GM12878 (cell line): ENCODE data around the gene DIP2A. TPM values are rescaled to one million over a fixed set of nuclear protein-coding genes. Genes with fewer than 3 reads are reported as not detected.
"Not testable (repeated sequence)": the region's sequence is repeated elsewhere in the genome, so short reads cannot be mapped to it uniquely, and the experiment has no call there.

Experiments used
- ATAC-seq: fragments of 200-7000 bp; cut with Tn5 transposase; 3 replicates; pipeline ENCODE4 v1.9.1; 2020; ENCODE audit warnings: mild to moderate bottlenecking, moderate library complexity
- BruUV-seq: library from RNA; stranded (reverse); fragments of 400-500 nt; replicated peaks from 2 replicates; lab custom pipeline; 2021; lab: Mats Ljungman, UMichigan
- CTCF ChIA-PET: fragments of 300-600 bp; sonication (Branson Sonifier 250); formaldehyde crosslinking; extraction: SDS; loops from one replicate; lab custom pipeline; 2021; ENCODE audit warnings: inconsistent platforms; lab: Yijun Ruan, JAX
- POLR2A ChIA-PET: fragments of 350-600 bp; formaldehyde crosslinking; extraction: SDS; loops from one replicate; lab custom pipeline; 2021; ENCODE audit warnings: inconsistent platforms; lab: Charles Lee
- RAD21 ChIA-PET: fragments of 300-600 bp; sonication (Branson Sonifier 250); formaldehyde crosslinking; loops from one replicate; lab custom pipeline; 2023; ENCODE audit warnings: antibody characterized with exemption; ENCODE audit not compliant: unreplicated experiment; lab: Charles Lee
- SMC1A ChIA-PET: fragments of 300-600 bp; sonication (Branson Sonifier 250); formaldehyde crosslinking; loops from one replicate; lab custom pipeline; 2023; ENCODE audit not compliant: unreplicated experiment, uncharacterized antibody; lab: Charles Lee
- DNase-seq: peaks from one replicate; pipeline ENCODE4 v3.0.0-alpha.2; 2011; ENCODE audit warnings: low read depth, low spot score
- FAIRE-seq: peaks from 3 replicates; lab custom pipeline; 2011; peaks lifted over from hg19 to GRCh38; lab: Jason Lieb, UNC
- H2AFZ ChIP-seq: 2 replicates; pipeline ENCODE4 v1.6.0; 2011; ENCODE audit warnings: low read depth, low read length, control low read depth; ENCODE audit not compliant: control insufficient read depth
- H3K27ac ChIP-seq: 2 replicates; pipeline ENCODE4 v1.5.1; 2011; ENCODE audit warnings: control low read depth; ENCODE audit not compliant: control insufficient read depth, insufficient read depth
- H3K27me3 ChIP-seq, 2 experiments: replicated peaks in 1 of 2; 2 replicates each; pipeline versions ENCODE4 v1.6.0 to v1.6.1; 2011; ENCODE audit warnings: low read length in 1 of 2; ENCODE audit not compliant: control insufficient read depth in 2 of 2, insufficient read depth in 2 of 2
- H3K36me3 ChIP-seq, 2 experiments: 2 replicates each; pipeline ENCODE4 v1.5.1; 2011; ENCODE audit warnings: low read length in 1 of 2; ENCODE audit not compliant: control insufficient read depth in 2 of 2, insufficient read depth in 2 of 2
- H3K4me1 ChIP-seq: 2 replicates; pipeline ENCODE4 v1.6.1; 2011; ENCODE audit warnings: mild to moderate bottlenecking, low read length, moderate library complexity, mixed read lengths; ENCODE audit not compliant: control insufficient read depth, insufficient read depth
- H3K4me2 ChIP-seq: 2 replicates; pipeline ENCODE4 v1.6.0; 2011; ENCODE audit warnings: control low read depth; ENCODE audit not compliant: control insufficient read depth, insufficient read depth
- H3K4me3 ChIP-seq: fragments of 200-600 bp; sonication (generic); 2 replicates; pipeline ENCODE4 v1.5.1; 2016
- H3K79me2 ChIP-seq: 2 replicates; pipeline ENCODE4 v1.6.0; 2011; ENCODE audit warnings: low read length; ENCODE audit not compliant: control insufficient read depth, insufficient read depth
- H3K9ac ChIP-seq: 2 replicates; pipeline ENCODE4 v1.8.0; 2011; ENCODE audit warnings: low read length, control low read depth, mixed read lengths; ENCODE audit not compliant: control insufficient read depth, insufficient read depth
- H3K9me3 ChIP-seq: replicated peaks from 3 replicates; pipeline ENCODE4 v1.5.1; 2011; ENCODE audit warnings: mild to moderate bottlenecking, low read length; ENCODE audit not compliant: control insufficient read depth, insufficient read depth
- H4K20me1 ChIP-seq: 2 replicates; pipeline ENCODE4 v1.6.0; 2011; ENCODE audit not compliant: control insufficient read depth, insufficient read depth
- BMI1 ChIP-seq: fragments of 450-650 bp; IDR thresholded peaks from 2 replicates; pipeline ENCODE4 v1.6.1; 2016; ENCODE audit warnings: mild to moderate bottlenecking, moderate library complexity, borderline replicate concordance
- GATAD2B ChIP-seq: fragments of 450-650 bp; conservative IDR thresholded peaks from 2 replicates; pipeline ENCODE4 v1.6.1; 2017; ENCODE audit warnings: low read depth, mild to moderate bottlenecking, moderate library complexity
- KAT2A ChIP-seq: conservative IDR thresholded peaks from 2 replicates; pipeline ENCODE4 v1.6.1; 2011; ENCODE audit warnings: low read depth, low read length; ENCODE audit not compliant: control insufficient read depth
- KDM1A ChIP-seq: fragments of 200-600 bp; sonication (generic); IDR thresholded peaks from 2 replicates; pipeline ENCODE4 v1.6.1; 2016; ENCODE audit warnings: borderline replicate concordance
- NFXL1 ChIP-seq: fragments of 450-650 bp; IDR thresholded peaks from 2 replicates; pipeline ENCODE4 v1.6.1; 2017; ENCODE audit warnings: antibody characterized with exemption, mild to moderate bottlenecking, borderline replicate concordance
- RB1 ChIP-seq: fragments of 450-650 bp; formaldehyde crosslinking; IDR thresholded peaks from 2 replicates; pipeline ENCODE4 v1.6.1; 2017; ENCODE audit warnings: mild to moderate bottlenecking, borderline replicate concordance
- RCOR1 ChIP-seq: conservative IDR thresholded peaks from 2 replicates; pipeline ENCODE4 v1.6.1; 2012; ENCODE audit warnings: low read depth, low read length, improper control_type of control experiment
- SREBF1 ChIP-seq: IDR thresholded peaks from 2 replicates; pipeline ENCODE4 v1.6.1; 2012; ENCODE audit warnings: mild to moderate bottlenecking, low read length
- TAF1 ChIP-seq: IDR thresholded peaks from 2 replicates; pipeline ENCODE4 v1.6.1; 2011; ENCODE audit warnings: mild to moderate bottlenecking, low read depth, low read length, borderline replicate concordance
- ZBED1 ChIP-seq: IDR thresholded peaks from 2 replicates; pipeline ENCODE4 v1.6.1; 2016; ENCODE audit warnings: borderline replicate concordance
- ZSCAN29 ChIP-seq: fragments of 450-650 bp; IDR thresholded peaks from 2 replicates; pipeline ENCODE4 v1.6.1; 2017; ENCODE audit warnings: mild to moderate bottlenecking, moderate library complexity
- WGBS: methylation state at CpG from one replicate; pipeline ENCODE4 v1.1.6; 2016; ENCODE audit warnings: low lambda C conversion rate; ENCODE audit not compliant: insufficient replicate concordance, insufficient coverage; ENCODE audit errors: missing lambda C conversion rate; 5-methylcytosine and 5-hydroxymethylcytosine counted together
- in situ Hi-C: fragments of 300-500 bp; cut with MboI; formaldehyde crosslinking; loops from 9 replicates; pipeline ENCODE4 v1.14.3; 2018; ENCODE audit warnings: mixed read lengths
- intact Hi-C: fragments of 100-400 bp; cut with micrococcal nuclease; formaldehyde crosslinking; loops from one replicate; pipeline ENCODE4 v1.14.2; 2022; ENCODE audit not compliant: unreplicated experiment
- polyA plus RNA-seq, 11 experiments: library from polyadenylated mRNA; depleted of rRNA in 4 of 11; unstranded in 6 of 11; stranded (reverse) in 5 of 11; fragments of >200 nt; fragmentation: Nextera tagmentation in 4 of 11; fragmentation: Illumina TruSeq in 1 of 11; extraction: Ambion mirVana in 4 of 11; extraction: Trizol in 1 of 11; gene quantifications; 1 replicate in 1 of 11; 2 replicates in 10 of 11; pipeline versions ENCODE4 v1.2.1 to v1.2.3, GENCODE V29; 2011 to 2016; ENCODE audit warnings: inconsistent platforms in 2 of 11, missing spikeins in 2 of 11, low read depth in 1 of 11
- total RNA-seq, 4 experiments: library from RNA; depleted of rRNA in 3 of 4; stranded (reverse); fragments of >200 nt in 3 of 4; fragmentation: Illumina TruSeq in 1 of 4; extraction: Trizol in 1 of 4; gene quantifications; 2 replicates each; pipeline versions ENCODE4 v1.2.1 to v1.2.3, GENCODE V29; 2013 to 2021

DIP2A gene
- total and polyA plus RNA-seq, 10 of the 15 experiments (the other 5 are each of a cell fraction or from before 2014, with no cell fraction given) = 1.7 to 25.5 (median 12.2) TPM

DNA sequence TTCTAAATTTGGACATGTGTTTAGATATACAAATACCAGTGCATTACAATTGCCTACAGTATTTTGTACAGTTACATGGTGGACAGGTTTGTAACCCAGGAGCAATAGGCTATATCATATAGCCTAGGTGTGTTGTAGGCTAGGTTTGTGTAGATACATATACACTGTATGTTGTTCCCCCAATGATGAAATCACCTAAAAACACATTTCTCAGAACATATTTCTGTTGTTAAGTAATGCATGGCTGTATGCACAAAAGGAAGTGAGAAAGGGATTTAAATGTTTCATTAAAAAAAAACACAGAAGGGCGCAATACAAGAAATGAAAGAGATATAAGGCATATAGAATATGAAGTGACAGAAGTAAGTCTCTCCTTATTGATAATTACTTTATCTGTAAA lies 114.2 kb downstream of the DIP2A start:
- ChIA-PET SMC1A (interaction anchor here (1.0 kb wide), 1 partner anchor 173 kb away, joined by 3 read pairs; no protein-coding TSS in a partner anchor), CTCF (no interaction called here), POLR2A (no interaction called here), RAD21 (no interaction called here)
- no peak for DNase-seq
- Histone ChIP-seq H3K4me2 (no peak overlapping the region), H3K36me3 (peaks cover 0 to 10% of the 10 kb centered on the region in 2 experiments; a peak in 2 of 4 replicates), H3K79me2 (no peaks in the 10 kb centered on the region), H3K27ac (no peak overlapping the region), H3K4me1 (no peaks in the 10 kb centered on the region), H3K9me3 (peaks cover 8% of the 10 kb centered on the region; the same call in 2 of the 3 replicates), H3K27me3 (no peaks in the 10 kb centered on the region), H4K20me1 (no peaks in the 10 kb centered on the region), H3K9ac (no peak overlapping the region), H3K4me3 (no peak overlapping the region), H2AFZ (no peak overlapping the region)
- TF ChIP-seq SREBF1 (no peak), KAT2A (no peak), ZBED1 (no peak), BMI1 (no peak), GATAD2B (no peak), ZSCAN29 (no peak), RCOR1 (no peak), TAF1 (no peak), RB1 (no peak), NFXL1 (no peak), KDM1A (no peak)
- ATAC-seq = no peak
- no TSS peak for BruUV-seq
- intact Hi-C loops = no loop called here
- FAIRE-seq = no peak
- 95% methylated on average over 1 of the region's 1 CpG for WGBS
- in situ Hi-C loops = no loop called here

DNA sequence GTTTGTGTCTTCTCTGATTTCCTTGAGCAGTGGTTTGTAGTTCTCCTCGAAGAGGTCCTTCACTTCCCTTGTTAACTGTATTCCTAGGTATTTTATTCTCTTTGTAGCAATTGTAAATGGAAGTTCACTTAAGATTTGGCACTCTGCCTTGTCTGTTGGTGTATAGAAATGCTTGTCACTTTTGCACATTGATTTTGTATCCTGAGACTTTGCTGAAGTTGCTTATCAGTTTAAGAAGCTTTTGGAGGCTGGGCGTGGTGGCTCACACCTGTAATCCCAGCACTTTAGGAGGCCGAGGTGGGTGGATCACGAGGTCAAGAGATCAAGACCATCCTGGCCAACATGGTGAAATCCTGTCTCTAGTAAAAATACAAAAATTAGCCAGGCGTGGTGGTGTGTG lies 119.1 kb downstream of the DIP2A start:
- POLR2A ChIA-PET, intact Hi-C loops, H3K4me3 ChIP-seq, H2AFZ ChIP-seq, ATAC-seq, H4K20me1 ChIP-seq, H3K4me2 ChIP-seq, BruUV-seq, CTCF ChIA-PET, in situ Hi-C loops, H3K9me3 ChIP-seq, DNase-seq, H3K79me2 ChIP-seq, SMC1A ChIA-PET, H3K27me3 ChIP-seq, H3K36me3 ChIP-seq, H3K4me1 ChIP-seq, FAIRE-seq, H3K27ac ChIP-seq, RAD21 ChIA-PET, H3K9ac ChIP-seq: not testable (repeated sequence)
- 71% methylated on average over 5 of the region's 5 CpGs for WGBS

DNA sequence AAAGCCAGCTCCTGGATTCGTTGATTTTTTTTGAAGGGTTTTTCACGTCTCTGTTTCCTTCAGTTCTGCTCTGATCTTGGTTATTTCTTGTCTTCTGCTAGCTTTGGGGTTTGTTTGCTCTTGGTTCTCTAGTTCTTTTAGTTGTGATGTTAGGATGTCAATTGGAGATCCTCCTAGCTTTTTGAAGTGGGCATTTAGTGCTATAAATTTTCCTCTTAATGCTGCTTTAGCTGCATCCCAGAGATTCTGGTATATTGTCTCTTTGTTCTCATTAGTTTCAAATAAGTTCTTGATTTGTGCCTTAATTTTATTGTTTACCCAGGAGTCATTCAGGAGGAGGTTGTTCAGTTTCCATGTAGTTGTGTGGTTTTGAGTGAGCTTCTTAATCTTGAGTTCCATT lies 120.7 kb downstream of the DIP2A start:
- DNase-seq, H3K9ac ChIP-seq, H3K27me3 ChIP-seq, H3K36me3 ChIP-seq, SMC1A ChIA-PET, H2AFZ ChIP-seq, intact Hi-C loops, H4K20me1 ChIP-seq, H3K4me3 ChIP-seq, H3K4me1 ChIP-seq, in situ Hi-C loops, H3K27ac ChIP-seq, FAIRE-seq, BruUV-seq, H3K79me2 ChIP-seq, H3K9me3 ChIP-seq, RAD21 ChIA-PET, H3K4me2 ChIP-seq, ATAC-seq, CTCF ChIA-PET: not testable (repeated sequence)
- WGBS = 87% methylated on average over 2 of the region's 2 CpGs
- POLR2A ChIA-PET = interaction anchor here (0.9 kb wide), 1 partner anchor 9 kb away, joined by 3 read pairs; no protein-coding TSS in a partner anchor
